Esophagus squamous epithelium (tissue), 5 donors: ENCODE data around the gene C1orf226. TPM values are rescaled to one million over a fixed set of nuclear protein-coding genes. Genes with fewer than 3 reads are reported as not detected.
"Not testable (repeated sequence)": the region's sequence is repeated elsewhere in the genome, so short reads cannot be mapped to it uniquely, and the experiment has no call there.

Experiments used
- DNase-seq: peaks from one replicate; lab custom pipeline; 2025; lab: John Stamatoyannopoulos, UW
- H3K27ac ChIP-seq, 4 donors: fragments of 200-600 bp; sonication (generic); one replicate each; pipeline ENCODE4 v1.5.1; 2016 to 2019; ENCODE audit warnings: mild to moderate bottlenecking in 1 of 4
- H3K27me3 ChIP-seq, 4 donors: fragments of 200-600 bp; sonication (generic); 1 replicate in 3 of 4; 2 replicates in 1 of 4; pipeline versions ENCODE4 v1.5.1 to v1.6.0; 2017 to 2021; ENCODE audit warnings: antibody characterized with exemption in 1 of 4
- H3K36me3 ChIP-seq, 3 donors: fragments of 200-600 bp; sonication (generic); one replicate each; pipeline ENCODE4 v1.5.1; 2016 to 2019
- H3K4me1 ChIP-seq, 3 donors: fragments of 200-600 bp; sonication (generic); one replicate each; pipeline ENCODE4 v1.5.1; 2017 to 2019
- H3K4me3 ChIP-seq, 4 donors: fragments of 200-600 bp; sonication (generic); 1 replicate in 3 of 4; 2 replicates in 1 of 4; pipeline ENCODE4 v1.5.1; 2016 to 2019; ENCODE audit warnings: mild to moderate bottlenecking in 2 of 4, moderate library complexity in 1 of 4
- H3K9me3 ChIP-seq, 3 donors: fragments of 200-600 bp; sonication (generic); one replicate each; pipeline ENCODE4 v1.5.1; 2016 to 2019
- CTCF ChIP-seq, 6 experiments: fragments of 450-650 bp in 4 of 6; fragments of 200-600 bp in 2 of 6; sonication (generic) in 2 of 6; IDR thresholded peaks; one replicate each; pipeline ENCODE4 v1.5.1; 2016 to 2019; ENCODE audit warnings: antibody characterized with exemption in 6 of 6, mild to moderate bottlenecking in 4 of 6, moderate library complexity in 4 of 6
- POLR2A ChIP-seq, 4 donors: fragments of 450-650 bp; IDR thresholded peaks; one replicate each; pipeline ENCODE4 v1.6.1; 2017; ENCODE audit warnings: antibody characterized with exemption in 4 of 4, mild to moderate bottlenecking in 4 of 4, moderate library complexity in 3 of 4
- WGBS, 2 donors: methylation state at CpG; one replicate each; pipeline ENCODE4 v1.1.5; 2018; 5-methylcytosine and 5-hydroxymethylcytosine counted together
- intact Hi-C: fragments of 100-400 bp; cut with DNase I; formaldehyde crosslinking; loops from one replicate; pipeline ENCODE4 v1.15.0; 2022
- total RNA-seq, 4 donors: library from RNA; depleted of rRNA; stranded (reverse); fragments of >200 nt; gene quantifications; one replicate each; pipeline ENCODE4 v1.1.0, GENCODE V29; 2016
- donor health status: DM: yes; HTN: yes; CAD: no.

The C1orf226 gene
- total RNA-seq, 4 donors from 2014 or later: 1.7 to 5.3 (median 3.6) TPM

- intact Hi-C loops: no loop called here
- H3K4me1 ChIP-seq: peaks cover 0 to 27% (median 0%) of the 10 kb centered on the region in 3 donors
- H3K27me3 ChIP-seq: no peaks in the 10 kb centered on the region
- DNase-seq: no peak
- H3K4me3 ChIP-seq: peak overlapping the region in 3 of 4 donors; percentile 14 to 24 (median 15)
- no peaks in the 10 kb centered on the region for H3K36me3 ChIP-seq
- WGBS, 2 donors: 70 to 86% methylated on average over 3 of the region's 3 CpGs
- H3K9me3 ChIP-seq: no peaks in the 10 kb centered on the region
- H3K27ac ChIP-seq: peak overlapping the region; percentile 39 to 84 (median 64)
- TF ChIP-seq CTCF (IDR thresholded peaks at IDR 0.05) (no peak), POLR2A (IDR thresholded peaks at IDR 0.05) (no peak)
Measured at GRCh38 chr1:162420120-162420519, 38.6 kb downstream of the C1orf226 start.

GRCh38 chr1:162421258-162422164 lies 40.0 kb downstream of the C1orf226 start:
- Histone ChIP-seq H3K27ac (no peak overlapping the region), H3K36me3 (no peaks in the 10 kb centered on the region), H3K9me3 (no peaks in the 10 kb centered on the region), H3K4me1 (peaks cover 0 to 27% (median 0%) of the 10 kb centered on the region in 3 donors), H3K27me3 (no peaks in the 10 kb centered on the region), H3K4me3 (no peak overlapping the region)
- intact Hi-C loops: no loop called here
- no peak for TF ChIP-seq POLR2A (IDR thresholded peaks at IDR 0.05)
- TF ChIP-seq CTCF (IDR thresholded peaks at IDR 0.05): no peak
- 38 to 50% methylated on average over 5 of the region's 5 CpGs for WGBS, 2 donors
- DNase-seq: no peak

- intact Hi-C loops: no loop called here
- TF ChIP-seq CTCF (IDR thresholded peaks at IDR 0.05): no peak
- no peak for TF ChIP-seq POLR2A (IDR thresholded peaks at IDR 0.05)
- no peak overlapping the region for H3K27ac ChIP-seq
- H3K4me1 ChIP-seq: peaks cover 0 to 27% (median 0%) of the 10 kb centered on the region in 3 donors
- no peak overlapping the region for H3K4me3 ChIP-seq
- no peaks in the 10 kb centered on the region for H3K27me3 ChIP-seq
- H3K36me3 ChIP-seq: no peaks in the 10 kb centered on the region
- no peaks in the 10 kb centered on the region for H3K9me3 ChIP-seq
- WGBS, 2 donors: 73 to 93% methylated on average over 6 to 10 of the region's 10 CpGs
- DNase-seq: no peak
Measured at GRCh38 chr1:162422662-162423375, 41.3 kb downstream of the C1orf226 start.

GRCh38 chr1:162430583-162430982 lies 49.1 kb downstream of the C1orf226 start:
- H3K27ac ChIP-seq: no peak overlapping the region
- H3K4me3 ChIP-seq: no peak overlapping the region
- no peak for DNase-seq
- 78 to 82% methylated on average over 4 of the region's 4 CpGs for WGBS, 2 donors
- intact Hi-C loops: no loop called here
- no peaks in the 10 kb centered on the region for H3K9me3 ChIP-seq
- H3K4me1 ChIP-seq: no peaks in the 10 kb centered on the region
- no peaks in the 10 kb centered on the region for H3K36me3 ChIP-seq
- TF ChIP-seq CTCF (IDR thresholded peaks at IDR 0.05) (no peak), POLR2A (IDR thresholded peaks at IDR 0.05) (no peak)
- no peaks in the 10 kb centered on the region for H3K27me3 ChIP-seq

GRCh38 chr1:162432977-162433713 lies 51.6 kb downstream of the C1orf226 start:
- WGBS, 2 donors: 100% methylated on average over 2 to 5 of the region's 47 CpGs
- H3K4me1 ChIP-seq, H3K9me3 ChIP-seq, intact Hi-C loops, H3K27me3 ChIP-seq, H3K36me3 ChIP-seq, DNase-seq, H3K4me3 ChIP-seq, H3K27ac ChIP-seq: not testable (repeated sequence)
